HL-60 (cell line): ENCODE measurements around the gene IFI16.

Experiments used
- DNase-seq, 2 experiments: peaks; one replicate each; pipeline ENCODE4 v3.0.0-alpha.2; 2010 to 2020; ENCODE audit warnings: low read depth in 1 of 2, low spot score in 1 of 2
- H3K27ac ChIP-seq: fragments of 250-450 bp; sonication (Bioruptor Pico); replicated peaks from 2 replicates; pipeline ENCODE4 v1.5.1; 2020; ENCODE audit warnings: mild to moderate bottlenecking, moderate library complexity
- H3K27me3 ChIP-seq: fragments of 250-450 bp; sonication (Bioruptor Pico); 2 replicates; pipeline ENCODE4 v1.5.1; 2021; ENCODE audit warnings: mild to moderate bottlenecking, moderate library complexity; ENCODE audit not compliant: insufficient read depth, poor library complexity, severe bottlenecking
- H3K4me3 ChIP-seq: replicated peaks from 2 replicates; pipeline ENCODE4 v1.5.1; 2011; ENCODE audit warnings: mild to moderate bottlenecking, control low read depth, low read length; ENCODE audit not compliant: insufficient read depth
- CTCF ChIP-seq: IDR thresholded peaks from one replicate; pipeline ENCODE4 v1.5.1; 2011; ENCODE audit warnings: low read length, control low read depth, inconsistent platforms; ENCODE audit not compliant: insufficient read depth
- GABPA ChIP-seq: IDR thresholded peaks from 2 replicates; pipeline ENCODE4 v1.6.1; 2012; ENCODE audit warnings: low read depth
- POLR2AphosphoS5 ChIP-seq: IDR thresholded peaks from 2 replicates; pipeline ENCODE4 v1.6.1; 2012; ENCODE audit warnings: low read depth
- REST ChIP-seq: IDR thresholded peaks from 2 replicates; pipeline ENCODE4 v1.6.1; 2012; ENCODE audit warnings: low read depth; ENCODE audit not compliant: insufficient replicate concordance
- SPI1 ChIP-seq: IDR thresholded peaks from 2 replicates; pipeline ENCODE4 v1.6.1; 2012; ENCODE audit warnings: low read depth, mild to moderate bottlenecking, borderline replicate concordance

The IFI16 gene

GRCh38 chr1:158984386-158984785 is 25.3 kb upstream of the IFI16 start:
- no peak overlapping the region for H3K27ac ChIP-seq
- no peak for DNase-seq
- TF ChIP-seq GABPA (no peak), SPI1 (no peak), REST (no peak), CTCF (no peak), POLR2AphosphoS5 (no peak)
- H3K4me3 ChIP-seq: no peak overlapping the region
- no peaks in the 10 kb centered on the region for H3K27me3 ChIP-seq

- no peak overlapping the region for H3K4me3 ChIP-seq
- TF ChIP-seq POLR2AphosphoS5 (no peak), REST (no peak), GABPA (no peak), SPI1 (no peak), CTCF (no peak)
- no peaks in the 10 kb centered on the region for H3K27me3 ChIP-seq
- H3K27ac ChIP-seq: no peak overlapping the region
- DNase-seq: no peak
Observed at GRCh38 chr1:158989424-158989823, 20.3 kb upstream of the IFI16 start.

GRCh38 chr1:158992787-158993312 is 16.9 kb upstream of the IFI16 start:
- no peak for DNase-seq
- TF ChIP-seq SPI1: no peak

GRCh38 chr1:158996998-158997397 is 12.7 kb upstream of the IFI16 start:
- no peak for TF ChIP-seq REST
- no peak for TF ChIP-seq CTCF
- no peak for TF ChIP-seq SPI1
- TF ChIP-seq POLR2AphosphoS5: no peak
- no peak for TF ChIP-seq GABPA
- Histone ChIP-seq H3K27ac (no peak overlapping the region), H3K27me3 (no peaks in the 10 kb centered on the region), H3K4me3 (no peak overlapping the region)
- no peak for DNase-seq

More at GRCh38 chr1:158992787-158993312, 16.9 kb upstream of the IFI16 start:
- no peak overlapping the region for H3K27ac ChIP-seq
- H3K4me3 ChIP-seq: no peak overlapping the region
- H3K27me3 ChIP-seq: no peaks in the 10 kb centered on the region
